Stimulated activated memory B cell treated with anti-CD40 and anti-IgM and Interleukin-4, amounts not matched to agents 10 μg/mL and 1 μg/mL and 100 μg/mL, for 72 hours (primary cell): ENCODE measurements around the gene NUDT21.
"Not testable (repeated sequence)": the region's sequence is repeated elsewhere in the genome, so short reads cannot be mapped to it uniquely, and the experiment has no call there.

Source experiments
- ATAC-seq: fragments of 150-1000 bp; cut with Tn5 transposase; 2 replicates; pipeline ENCODE4 v1.10.0; 2021
- H3K27ac Mint-ChIP-seq: one replicate; pipeline ENCODE4 v1.8.0; 2022; ENCODE audit warnings: mild to moderate bottlenecking, mixed read lengths
- H3K27me3 Mint-ChIP-seq: one replicate; pipeline ENCODE4 v1.8.0; 2022; ENCODE audit warnings: mixed read lengths
- H3K36me3 Mint-ChIP-seq: one replicate; pipeline ENCODE4 v1.8.0; 2022; ENCODE audit warnings: mixed read lengths
- H3K4me1 Mint-ChIP-seq: one replicate; pipeline ENCODE4 v1.8.0; 2022; ENCODE audit warnings: mixed read lengths
- H3K4me3 Mint-ChIP-seq: one replicate; pipeline ENCODE4 v1.8.0; 2022; ENCODE audit warnings: mild to moderate bottlenecking, moderate library complexity, mixed read lengths
- H3K9me3 Mint-ChIP-seq: one replicate; pipeline ENCODE4 v1.8.0; 2022; ENCODE audit warnings: mixed read lengths

The NUDT21 gene

DNA sequence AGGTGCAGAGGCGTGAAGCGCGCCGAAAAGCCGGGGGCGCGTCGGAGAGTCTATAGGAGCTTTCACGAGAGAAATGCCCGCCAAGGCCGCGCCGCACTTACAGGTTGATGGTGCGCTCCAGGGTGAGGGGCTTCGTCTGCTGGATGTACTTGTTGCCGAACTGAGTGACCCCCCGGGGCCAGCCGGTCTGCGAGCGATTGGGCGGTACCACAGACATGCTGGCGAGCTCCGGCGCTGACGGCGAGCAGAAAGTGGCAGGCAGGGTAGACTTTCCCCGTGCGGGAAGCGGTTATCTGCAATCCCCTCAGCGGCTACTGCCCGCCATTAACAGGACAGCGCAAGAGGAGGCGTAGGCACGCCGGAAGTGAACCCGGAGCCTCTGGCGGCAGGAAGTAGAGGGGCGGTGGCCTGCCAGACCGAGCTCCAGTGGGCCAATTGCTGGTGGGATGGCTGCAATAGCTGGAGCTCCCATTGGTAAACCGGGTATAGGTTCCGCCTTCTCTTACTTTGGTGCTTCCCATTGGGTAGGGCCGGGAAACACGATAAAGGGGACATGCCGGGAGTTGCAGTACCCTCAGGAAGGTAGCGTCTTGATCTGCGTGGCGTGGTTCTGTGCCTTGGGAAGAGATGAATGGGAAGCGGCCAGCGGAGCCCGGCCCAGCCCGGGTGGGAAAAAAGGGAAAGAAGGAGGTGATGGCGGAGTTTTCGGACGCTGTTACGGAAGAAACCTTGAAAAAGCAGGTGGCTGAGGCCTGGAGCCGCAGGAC is at the start of gene NUDT21, which contains the start of gene OGFOD1:
Gene NUDT21, minus strand, starts transcription at position 347 of the 767 bp plus-strand sequence. Its CDS starts 130 bp downstream, at position 217.
Gene OGFOD1, plus strand, starts transcription at position 569 of the 767 bp plus-strand sequence. Its CDS starts 59 bp downstream, at position 628.
- H3K9me3 Mint-ChIP-seq, result no peaks in the 10 kb centered on the region
- peak within 1 kb of the TSS; percentile 93 for H3K4me3 Mint-ChIP-seq
- peaks cover 27% of the 10 kb centered on the region for H3K36me3 Mint-ChIP-seq
- H3K27ac Mint-ChIP-seq, result peak within 1 kb of the TSS; percentile 86
- peak; percentile 100 for ATAC-seq
- H3K27me3 Mint-ChIP-seq, result no peaks in the 10 kb centered on the region
- peaks cover 48% of the 10 kb centered on the region for H3K4me1 Mint-ChIP-seq

DNA sequence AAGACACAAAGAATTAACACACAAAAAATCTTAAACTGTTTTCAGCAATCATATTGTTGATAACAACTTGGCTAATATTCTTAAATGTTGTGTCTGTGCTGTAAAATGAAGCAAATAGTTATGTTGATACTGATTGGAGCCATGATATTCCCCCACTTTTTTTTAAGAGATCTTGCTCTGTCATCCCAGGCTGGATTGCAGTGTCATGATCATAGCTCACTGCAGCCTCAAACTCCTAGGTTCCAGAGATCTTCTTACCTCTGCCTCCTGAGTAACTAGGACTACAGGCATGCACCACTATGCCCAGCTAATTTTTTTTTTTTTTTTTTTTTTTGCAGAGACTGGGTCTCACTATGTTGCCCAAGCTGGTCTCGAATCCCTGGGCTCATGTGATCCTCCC is 42.7 kb upstream of the NUDT21 start:
- H3K36me3 Mint-ChIP-seq, result peaks cover 68% of the 10 kb centered on the region
- peaks cover 13% of the 10 kb centered on the region for H3K4me1 Mint-ChIP-seq

DNA sequence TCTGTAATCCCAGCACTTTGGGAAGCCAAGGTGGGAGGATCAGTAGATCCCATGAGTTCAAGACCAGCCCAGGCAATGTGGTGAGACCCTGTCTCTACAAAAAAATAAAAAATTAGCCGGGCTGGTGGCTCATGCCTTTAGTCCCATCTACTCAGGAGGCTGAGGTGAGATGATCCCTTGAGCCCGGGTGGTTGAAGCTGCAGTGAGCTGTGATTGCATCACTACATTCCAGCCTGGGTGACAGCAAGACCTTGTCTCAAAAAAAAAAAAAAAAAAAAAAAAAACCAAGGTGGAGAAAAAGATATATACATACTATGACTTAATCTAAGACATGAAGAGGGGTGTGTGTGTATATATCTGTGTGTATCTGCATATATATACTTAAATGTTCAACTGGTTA is 42.0 kb upstream of the NUDT21 start:
- Mint-ChIP-seq H3K4me1 (peaks cover 13% of the 10 kb centered on the region), H3K27ac (no peak overlapping the region), H3K36me3 (peaks cover 62% of the 10 kb centered on the region), H3K4me3 (no peak overlapping the region), H3K27me3 (no peaks in the 10 kb centered on the region), H3K9me3 (no peaks in the 10 kb centered on the region)
- no peak for ATAC-seq

More for the DNA sequence above, 42.7 kb upstream of the NUDT21 start:
- Mint-ChIP-seq H3K9me3 (no peaks in the 10 kb centered on the region), H3K4me3 (no peak overlapping the region), H3K27ac (no peak overlapping the region), H3K27me3 (no peaks in the 10 kb centered on the region)
- ATAC-seq, result no peak

DNA sequence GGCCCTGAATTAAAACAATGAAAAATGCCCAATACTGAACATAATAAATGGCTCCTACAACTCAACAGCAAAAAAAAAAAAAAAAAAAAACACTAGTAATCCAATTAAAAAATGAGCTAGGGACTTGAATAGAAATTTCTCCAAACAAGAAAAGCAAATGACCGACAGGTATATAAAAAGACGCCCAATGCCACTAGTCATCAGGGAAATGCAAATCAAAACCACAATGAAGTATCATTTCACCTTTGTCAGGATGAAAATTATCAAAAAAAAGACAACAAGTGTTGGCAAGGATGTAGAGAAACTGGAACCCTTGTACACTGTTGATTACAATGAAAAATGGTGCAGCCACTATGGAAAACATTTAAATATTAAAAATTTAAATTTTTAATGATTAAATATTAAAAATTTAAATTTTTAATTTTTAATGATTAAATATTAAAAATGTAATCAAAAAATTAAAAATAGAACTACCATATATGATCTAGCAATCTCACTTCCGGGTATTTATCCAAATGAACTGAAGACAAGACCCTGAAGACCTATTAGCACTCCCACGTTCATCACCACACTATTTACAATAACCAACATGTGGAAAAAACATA is 40.6 kb upstream of the NUDT21 start:
- H3K4me1 Mint-ChIP-seq, result peaks cover 13% of the 10 kb centered on the region
- no peak for ATAC-seq
- H3K36me3 Mint-ChIP-seq, result peaks cover 48% of the 10 kb centered on the region
- no peaks in the 10 kb centered on the region for H3K27me3 Mint-ChIP-seq
- no peak overlapping the region for H3K27ac Mint-ChIP-seq
- H3K4me3 Mint-ChIP-seq, result no peak overlapping the region
- no peaks in the 10 kb centered on the region for H3K9me3 Mint-ChIP-seq

DNA sequence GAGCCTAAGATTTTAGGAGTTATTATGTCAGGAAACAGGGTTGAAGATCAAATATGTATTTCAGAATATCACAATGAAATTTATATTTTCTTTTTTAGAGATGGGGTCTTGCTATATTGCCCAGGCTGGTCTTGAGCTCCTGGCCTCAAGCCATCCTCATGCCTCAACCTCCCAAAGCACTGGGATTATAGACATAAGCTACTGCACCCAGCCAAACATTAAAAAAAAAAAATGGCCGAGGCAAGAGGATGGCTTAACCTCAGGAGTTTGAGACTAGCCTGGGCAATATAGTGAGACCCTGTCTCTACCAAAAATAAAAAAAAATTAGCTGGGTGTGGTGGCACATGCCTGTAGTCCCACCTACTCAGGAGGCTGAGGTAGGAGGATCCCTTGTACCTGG is 37.7 kb upstream of the NUDT21 start:
- H3K27ac Mint-ChIP-seq, H3K9me3 Mint-ChIP-seq, H3K27me3 Mint-ChIP-seq, ATAC-seq, H3K4me3 Mint-ChIP-seq: not testable (repeated sequence)
- peaks cover 13% of the 10 kb centered on the region for H3K4me1 Mint-ChIP-seq
- H3K36me3 Mint-ChIP-seq, result peaks cover 50% of the 10 kb centered on the region

DNA sequence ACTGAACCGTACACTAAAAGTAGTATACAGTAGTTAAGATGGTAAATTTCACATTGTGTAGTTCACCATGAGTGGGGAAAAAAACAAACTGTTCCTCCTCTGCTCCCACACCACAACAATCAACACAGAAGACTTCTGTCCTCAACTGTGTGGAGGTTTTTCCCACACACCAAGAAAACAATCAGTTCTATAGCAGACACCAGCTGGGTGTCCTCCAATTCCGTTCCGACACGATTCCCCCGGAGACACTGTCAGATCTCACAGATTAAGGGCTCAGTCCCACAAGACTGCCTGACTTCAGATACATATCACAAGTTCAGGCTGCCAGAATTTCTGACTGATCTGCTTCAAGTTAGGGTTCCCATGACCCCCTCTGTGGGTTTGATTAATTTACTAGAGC is 36.9 kb upstream of the NUDT21 start:
- ATAC-seq, result no peak
- no peak overlapping the region for H3K27ac Mint-ChIP-seq
- no peak overlapping the region for H3K4me3 Mint-ChIP-seq
- no peaks in the 10 kb centered on the region for H3K9me3 Mint-ChIP-seq
- H3K36me3 Mint-ChIP-seq, result peaks cover 46% of the 10 kb centered on the region
- no peaks in the 10 kb centered on the region for H3K27me3 Mint-ChIP-seq
- H3K4me1 Mint-ChIP-seq, result peaks cover 13% of the 10 kb centered on the region

DNA sequence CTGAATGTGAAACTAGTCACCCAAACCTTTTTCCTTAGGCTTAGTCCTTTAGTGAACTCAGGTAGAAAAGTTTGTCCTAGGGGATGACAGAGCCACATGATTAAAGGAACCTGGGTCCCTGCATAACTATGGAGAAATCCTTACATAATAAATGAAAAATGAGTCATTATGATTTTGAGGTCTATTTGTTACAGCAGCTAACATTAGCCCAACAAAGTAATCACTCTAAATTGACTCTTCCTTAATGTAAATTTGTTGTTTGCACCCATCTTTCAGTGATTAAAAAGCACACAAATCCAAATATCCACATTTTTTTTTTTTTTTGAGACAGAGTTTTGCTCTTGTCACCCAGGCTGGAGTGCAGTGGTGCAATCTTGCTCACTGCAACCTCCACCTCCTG is 32.3 kb upstream of the NUDT21 start:
- Mint-ChIP-seq H3K27me3 (no peaks in the 10 kb centered on the region), H3K36me3 (peaks cover 40% of the 10 kb centered on the region), H3K4me1 (no peaks in the 10 kb centered on the region), H3K9me3 (no peaks in the 10 kb centered on the region), H3K4me3 (no peak overlapping the region), H3K27ac (no peak overlapping the region)
- ATAC-seq, result no peak

DNA sequence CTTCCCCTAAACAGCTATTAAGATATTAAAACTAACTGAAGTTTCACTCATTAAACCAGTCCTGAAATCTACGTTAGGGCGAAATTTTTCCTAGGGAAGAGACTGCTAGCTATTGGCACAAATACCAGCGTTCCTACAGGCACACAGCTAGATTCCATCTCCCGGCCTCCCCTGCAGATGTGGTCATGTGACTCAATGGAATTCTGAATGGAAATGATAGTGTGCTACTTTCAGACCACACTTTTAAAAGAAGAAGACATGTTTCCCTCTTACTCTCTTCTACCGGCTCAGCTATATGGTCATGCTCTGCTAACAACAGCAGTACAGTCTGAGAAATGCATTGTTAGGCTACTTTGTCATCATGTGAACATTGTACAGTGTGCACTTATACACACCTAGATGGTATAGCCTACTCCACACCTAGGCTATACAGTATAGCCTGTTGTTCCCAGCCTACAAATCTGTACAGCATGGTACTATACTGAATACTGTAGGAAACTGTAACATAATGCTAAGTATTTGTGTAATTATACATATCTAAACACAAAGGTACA is 31.6 kb upstream of the NUDT21 start:
- H3K4me1 Mint-ChIP-seq, result no peaks in the 10 kb centered on the region
- no peak overlapping the region for H3K4me3 Mint-ChIP-seq
- no peak overlapping the region for H3K27ac Mint-ChIP-seq
- H3K9me3 Mint-ChIP-seq, result no peaks in the 10 kb centered on the region
- peaks cover 40% of the 10 kb centered on the region for H3K36me3 Mint-ChIP-seq
- no peak for ATAC-seq
- no peaks in the 10 kb centered on the region for H3K27me3 Mint-ChIP-seq

DNA sequence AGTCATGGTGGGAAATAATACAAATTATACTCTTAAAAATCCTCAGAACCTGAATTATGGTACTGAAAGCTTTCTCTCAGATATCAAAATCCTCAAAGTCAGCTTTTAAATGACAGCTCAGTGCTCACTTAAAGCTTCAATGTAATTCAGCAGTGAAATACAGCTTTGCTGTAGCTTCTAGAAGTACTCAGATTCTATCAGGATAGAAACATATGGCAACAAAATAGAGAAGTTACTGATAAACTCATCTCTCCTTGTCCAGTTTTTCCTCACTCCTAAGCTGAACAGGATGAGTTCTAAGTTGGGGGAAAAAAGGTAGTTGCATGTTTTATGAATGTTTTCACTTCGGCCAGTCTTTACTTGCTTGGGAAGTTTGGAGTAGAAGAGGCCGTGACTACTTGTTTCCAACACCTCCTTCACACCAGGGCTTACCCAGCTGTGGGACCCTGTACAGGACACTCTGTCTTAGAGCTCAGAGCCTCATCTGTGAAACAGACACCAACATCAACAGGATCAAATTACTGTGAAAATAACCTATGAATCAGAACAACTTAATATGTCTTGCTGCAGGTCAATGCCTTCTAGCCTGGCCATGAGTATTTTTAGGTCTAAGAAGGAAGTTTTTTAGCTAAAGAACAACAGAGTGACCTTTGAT is 30.5 kb upstream of the NUDT21 start:
- Mint-ChIP-seq H3K27ac (no peak overlapping the region), H3K4me3 (no peak overlapping the region), H3K4me1 (no peaks in the 10 kb centered on the region), H3K27me3 (no peaks in the 10 kb centered on the region), H3K36me3 (peaks cover 47% of the 10 kb centered on the region), H3K9me3 (no peaks in the 10 kb centered on the region)
- no peak for ATAC-seq

DNA sequence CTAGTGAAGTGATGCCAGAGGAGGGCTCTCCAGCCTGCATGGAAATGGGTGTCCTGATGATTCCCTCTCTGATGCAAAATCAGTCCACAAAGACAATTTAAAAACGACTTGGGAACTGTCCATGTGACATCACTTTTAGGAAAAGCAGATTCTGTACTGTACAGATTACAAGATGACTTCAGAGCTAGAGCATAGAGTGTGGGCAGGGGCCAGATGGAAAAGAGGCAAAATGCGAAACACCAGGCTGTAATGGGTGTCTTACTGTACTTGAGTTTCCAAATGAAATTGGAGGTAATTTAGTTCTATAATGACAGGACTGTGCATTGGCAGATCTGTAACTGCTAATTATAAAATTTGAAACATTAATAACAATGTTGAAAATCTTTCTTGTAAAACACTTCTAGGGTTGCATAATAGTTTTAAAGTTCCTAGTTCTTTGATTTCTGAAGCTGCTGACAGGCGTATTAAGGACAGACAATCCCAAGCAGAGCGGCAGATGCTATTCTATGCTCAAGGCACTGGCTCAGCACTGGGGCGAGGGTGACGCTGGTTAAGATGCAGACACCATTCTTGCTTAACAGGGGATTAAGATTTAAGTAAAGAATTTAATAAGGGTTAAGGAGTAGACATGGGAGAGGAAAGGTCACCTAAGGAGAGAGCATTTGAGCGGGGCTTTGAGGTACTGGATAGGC is 29.8 kb upstream of the NUDT21 start:
- Mint-ChIP-seq H3K27me3 (no peaks in the 10 kb centered on the region), H3K27ac (no peak overlapping the region), H3K9me3 (no peaks in the 10 kb centered on the region), H3K36me3 (peaks cover 47% of the 10 kb centered on the region), H3K4me1 (no peaks in the 10 kb centered on the region), H3K4me3 (no peak overlapping the region)
- ATAC-seq, result no peak

DNA sequence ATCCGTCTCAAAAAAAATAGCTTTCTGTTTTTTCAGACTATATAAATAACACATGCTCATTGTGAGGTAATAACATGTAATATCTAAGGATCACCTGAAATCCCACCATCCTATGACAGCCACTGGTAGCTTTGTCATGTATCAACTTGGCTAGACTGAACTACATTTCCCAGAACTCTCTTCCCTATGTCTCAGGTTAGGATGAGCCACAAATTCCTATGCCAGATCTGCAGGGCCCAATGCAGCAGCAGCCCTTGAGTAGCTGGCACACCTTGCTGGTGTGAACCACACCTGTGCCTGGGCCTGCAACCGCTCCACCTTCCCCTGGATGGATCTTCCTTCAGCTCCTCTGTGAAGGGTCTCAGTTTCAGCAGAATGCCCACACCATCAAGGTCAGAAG is 28.3 kb upstream of the NUDT21 start:
- Mint-ChIP-seq H3K9me3 (no peaks in the 10 kb centered on the region), H3K27me3 (no peaks in the 10 kb centered on the region), H3K4me1 (no peaks in the 10 kb centered on the region), H3K36me3 (peaks cover 50% of the 10 kb centered on the region), H3K4me3 (no peak overlapping the region), H3K27ac (no peak overlapping the region)
- ATAC-seq, result no peak

DNA sequence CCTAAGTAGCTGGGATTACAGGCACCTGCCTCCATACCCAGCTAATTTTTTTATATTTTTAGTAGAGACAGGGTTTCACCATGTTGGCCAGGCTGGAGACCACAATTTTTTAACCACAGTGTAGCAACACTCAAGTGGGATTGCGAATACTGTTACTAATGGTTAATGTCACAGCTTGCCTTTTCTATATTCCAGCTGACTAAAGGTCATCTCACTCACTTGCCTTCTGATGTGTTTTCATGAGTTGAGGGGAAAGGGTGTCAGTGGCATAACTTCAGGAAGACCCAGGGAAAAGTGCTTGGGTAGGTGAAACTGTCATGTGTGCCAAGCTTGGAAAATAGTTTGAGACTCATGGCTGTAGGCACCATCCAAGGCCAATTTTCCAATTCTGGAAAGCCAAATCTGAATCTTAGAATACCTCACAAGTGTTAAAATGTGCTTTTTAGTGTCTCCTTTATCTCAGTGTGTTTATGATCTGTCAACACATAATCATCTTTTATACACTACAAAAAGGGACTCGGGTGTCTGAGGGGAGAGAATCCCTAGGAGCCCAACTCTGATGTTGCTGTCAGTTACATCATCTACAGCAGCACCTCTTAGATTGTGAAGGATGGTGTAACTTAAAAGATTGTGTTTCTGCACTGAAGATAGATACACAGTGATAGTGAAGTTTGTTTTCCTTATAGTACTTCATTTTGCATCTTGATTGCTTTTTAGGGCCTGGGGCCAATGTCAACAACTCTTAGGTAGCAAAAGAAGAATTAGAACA is 27.3 kb upstream of the NUDT21 start:
- no peak for ATAC-seq
- Mint-ChIP-seq H3K36me3 (peaks cover 46% of the 10 kb centered on the region), H3K27ac (no peak overlapping the region), H3K4me3 (no peak overlapping the region), H3K9me3 (no peaks in the 10 kb centered on the region), H3K4me1 (no peaks in the 10 kb centered on the region), H3K27me3 (no peaks in the 10 kb centered on the region)

DNA sequence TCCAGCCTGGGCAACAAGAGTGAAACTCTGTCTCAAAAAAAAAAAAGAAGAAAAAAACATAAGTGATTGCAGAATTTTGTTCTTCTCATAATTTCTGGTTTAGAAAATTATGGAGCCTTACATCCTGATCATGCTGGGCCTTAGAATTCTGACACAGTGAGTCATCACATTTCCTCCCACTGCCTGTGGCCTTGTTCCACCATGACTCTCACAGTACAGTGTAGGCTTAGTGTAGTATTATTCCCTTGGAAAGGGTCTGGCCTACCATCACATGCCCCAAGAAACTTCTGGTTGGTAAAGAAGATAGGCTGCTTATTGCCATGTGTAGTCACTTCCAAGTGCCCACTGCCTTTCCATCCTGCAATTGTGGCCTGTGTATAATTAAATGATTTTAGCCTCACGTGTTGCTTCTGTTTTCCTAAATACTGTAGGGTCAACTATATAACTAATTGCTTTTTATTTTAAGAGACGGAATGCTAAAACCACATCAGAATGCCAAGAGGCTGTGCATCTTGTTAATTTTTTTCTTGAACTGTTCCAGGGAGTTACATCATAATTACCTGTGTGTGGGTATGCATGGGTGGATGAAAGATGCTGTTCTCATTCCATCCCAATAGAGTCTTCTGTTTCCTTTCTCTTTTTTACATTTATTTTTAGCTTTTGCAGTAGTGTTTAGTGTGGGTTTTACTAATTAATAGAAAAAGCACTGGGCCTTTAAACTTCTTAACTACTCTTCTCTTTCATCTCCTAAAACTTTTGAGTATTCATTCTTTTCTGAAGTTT is 26.2 kb upstream of the NUDT21 start:
- Mint-ChIP-seq H3K36me3 (peaks cover 56% of the 10 kb centered on the region), H3K9me3 (no peaks in the 10 kb centered on the region), H3K4me1 (no peaks in the 10 kb centered on the region), H3K27me3 (no peaks in the 10 kb centered on the region), H3K27ac (no peak overlapping the region), H3K4me3 (no peak overlapping the region)
- ATAC-seq, result no peak

DNA sequence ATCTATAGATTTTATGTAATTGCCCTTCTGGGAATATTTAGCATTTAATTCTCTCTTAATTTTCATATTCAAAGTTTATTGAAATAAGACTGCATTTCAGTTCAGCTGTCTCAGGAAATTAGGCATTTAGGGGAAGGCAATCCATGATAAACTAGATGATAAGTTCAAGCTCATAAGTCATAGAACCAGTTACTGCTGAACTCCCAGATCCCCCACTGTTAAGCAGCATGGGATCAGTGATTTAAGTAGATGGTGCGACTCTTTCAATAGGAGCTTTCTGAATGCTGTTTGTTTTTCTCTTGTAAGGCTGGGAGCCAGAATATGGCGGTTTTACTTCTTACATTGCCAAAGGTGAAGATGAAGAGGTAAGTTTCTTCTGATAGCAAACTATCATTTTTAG is 24.1 kb upstream of the NUDT21 start:
- Mint-ChIP-seq H3K4me1 (no peaks in the 10 kb centered on the region), H3K9me3 (no peaks in the 10 kb centered on the region), H3K4me3 (no peak overlapping the region), H3K27ac (no peak overlapping the region), H3K36me3 (peaks cover 56% of the 10 kb centered on the region), H3K27me3 (no peaks in the 10 kb centered on the region)
- ATAC-seq, result no peak
